ENCODE measurements around the gene CNPY1.

Gene CNPY1

DNA sequence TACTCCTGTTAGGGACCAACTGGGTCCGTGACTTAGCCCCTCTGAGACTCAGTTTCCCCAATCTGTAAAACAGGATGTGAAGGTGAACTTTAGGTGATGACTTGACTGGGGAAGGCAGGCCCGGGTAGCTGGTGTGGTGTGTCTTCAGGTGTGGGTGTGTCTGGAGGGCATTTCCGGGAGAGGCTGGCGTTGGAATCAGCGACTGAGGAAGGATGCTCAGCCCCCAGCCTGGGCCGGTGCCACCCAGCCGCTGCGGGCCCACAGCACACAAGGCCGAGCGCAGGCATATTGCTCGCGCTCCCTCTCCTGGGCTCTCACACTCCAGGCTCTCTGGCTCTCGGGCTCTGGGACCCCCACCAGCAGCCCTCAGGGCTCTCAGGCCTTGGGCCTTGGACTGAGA lies 31.7 kb upstream of the CNPY1 start:
- H3K4me3 ChIP-seq (ENCODE audit: low read length) = no peak overlapping the region
- no peak for DNase-seq (ENCODE audit: low read depth)
- TF ChIP-seq, protein P1, sequence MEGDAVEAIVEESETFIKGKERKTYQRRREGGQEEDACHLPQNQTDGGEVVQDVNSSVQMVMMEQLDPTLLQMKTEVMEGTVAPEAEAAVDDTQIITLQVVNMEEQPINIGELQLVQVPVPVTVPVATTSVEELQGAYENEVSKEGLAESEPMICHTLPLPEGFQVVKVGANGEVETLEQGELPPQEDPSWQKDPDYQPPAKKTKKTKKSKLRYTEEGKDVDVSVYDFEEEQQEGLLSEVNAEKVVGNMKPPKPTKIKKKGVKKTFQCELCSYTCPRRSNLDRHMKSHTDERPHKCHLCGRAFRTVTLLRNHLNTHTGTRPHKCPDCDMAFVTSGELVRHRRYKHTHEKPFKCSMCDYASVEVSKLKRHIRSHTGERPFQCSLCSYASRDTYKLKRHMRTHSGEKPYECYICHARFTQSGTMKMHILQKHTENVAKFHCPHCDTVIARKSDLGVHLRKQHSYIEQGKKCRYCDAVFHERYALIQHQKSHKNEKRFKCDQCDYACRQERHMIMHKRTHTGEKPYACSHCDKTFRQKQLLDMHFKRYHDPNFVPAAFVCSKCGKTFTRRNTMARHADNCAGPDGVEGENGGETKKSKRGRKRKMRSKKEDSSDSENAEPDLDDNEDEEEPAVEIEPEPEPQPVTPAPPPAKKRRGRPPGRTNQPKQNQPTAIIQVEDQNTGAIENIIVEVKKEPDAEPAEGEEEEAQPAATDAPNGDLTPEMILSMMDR (conservative IDR thresholded peaks at IDR 0.05; ENCODE audit: low read length) = no peak

DNA sequence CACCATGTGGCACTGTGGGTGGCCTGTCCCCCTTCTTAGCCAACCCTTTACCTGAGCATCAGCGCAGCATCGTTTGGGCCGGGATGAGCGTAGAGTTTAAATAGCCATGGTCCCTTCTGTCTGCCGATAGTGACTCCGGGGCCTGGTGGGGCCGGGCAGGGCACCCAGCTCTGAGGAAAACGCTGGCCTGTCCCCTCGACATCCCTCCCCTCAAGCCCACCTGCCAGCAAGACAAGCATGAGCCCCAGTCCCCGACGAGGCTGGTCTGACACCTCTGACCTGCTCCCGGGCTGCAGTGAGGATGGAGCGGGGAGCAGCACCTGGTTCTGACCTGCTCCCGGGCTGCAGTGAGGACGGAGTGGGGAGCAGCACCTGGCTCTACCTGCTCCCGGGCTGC lies 31.1 kb upstream of the CNPY1 start:
- DNase-seq (ENCODE audit: low read depth) = no peak
- TF ChIP-seq, protein P1 (conservative IDR thresholded peaks at IDR 0.05; ENCODE audit: low read length) = no peak
- H3K4me3 ChIP-seq (ENCODE audit: low read length) = no peak overlapping the region

DNA sequence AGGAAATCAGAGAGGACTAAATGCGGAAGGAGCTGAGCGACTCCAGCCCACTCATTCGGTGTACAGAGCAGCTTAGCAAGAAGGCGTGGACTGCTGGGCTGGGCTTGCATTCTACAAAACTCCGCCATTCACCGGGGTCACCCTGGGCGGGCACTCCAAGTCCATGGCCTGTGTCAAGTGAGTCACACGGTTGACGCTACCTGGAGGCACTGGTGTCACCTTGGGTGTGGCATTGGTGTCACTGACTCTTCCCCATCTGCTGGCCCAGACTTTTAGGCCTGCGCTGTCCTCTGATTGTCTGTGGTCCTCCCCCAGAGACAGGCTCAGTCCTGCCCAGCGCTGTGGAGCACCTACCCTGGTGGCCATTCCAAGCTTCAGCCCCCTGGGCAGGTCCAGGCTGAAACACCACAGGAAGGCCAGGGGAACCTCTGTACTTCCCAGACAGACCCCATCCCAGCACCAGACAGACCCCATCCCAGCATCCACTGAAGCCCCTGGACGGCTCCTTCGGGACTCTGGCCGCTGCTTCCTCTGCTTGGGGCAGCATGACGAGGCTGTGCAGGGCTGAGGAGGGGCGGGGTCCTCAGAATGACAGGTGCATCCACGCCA lies 30.6 kb upstream of the CNPY1 start:
- no peak for DNase-seq (ENCODE audit: low read depth)
- H3K4me3 ChIP-seq (ENCODE audit: low read length) = no peak overlapping the region
- TF ChIP-seq, protein P1 (conservative IDR thresholded peaks at IDR 0.05; ENCODE audit: low read length) = no peak

DNA sequence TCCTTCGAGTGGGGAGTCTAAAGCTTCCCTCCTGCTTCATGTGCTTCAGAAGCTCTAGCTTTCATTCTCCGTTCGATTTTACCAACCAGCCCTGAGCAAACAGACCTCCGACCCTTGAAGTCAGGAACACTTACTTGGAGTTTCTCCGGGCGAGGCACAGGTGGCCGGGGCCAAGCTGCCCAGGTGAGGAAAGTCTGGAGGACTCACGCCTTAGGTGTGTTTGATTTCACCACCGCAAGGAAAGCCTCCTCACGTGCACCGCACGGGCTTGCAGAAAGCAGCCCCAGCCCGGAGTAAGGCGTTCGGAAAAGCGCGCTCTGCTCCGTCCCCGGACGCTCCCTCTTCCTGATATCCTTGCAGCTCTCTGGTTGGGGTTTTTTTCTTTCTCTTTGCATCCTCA lies 30.1 kb upstream of the CNPY1 start:
- TF ChIP-seq, protein P1 (conservative IDR thresholded peaks at IDR 0.05; ENCODE audit: low read length) = no peak
- H3K4me3 ChIP-seq (ENCODE audit: low read length) = no peak overlapping the region
- DNase-seq (ENCODE audit: low read depth) = no peak

DNA sequence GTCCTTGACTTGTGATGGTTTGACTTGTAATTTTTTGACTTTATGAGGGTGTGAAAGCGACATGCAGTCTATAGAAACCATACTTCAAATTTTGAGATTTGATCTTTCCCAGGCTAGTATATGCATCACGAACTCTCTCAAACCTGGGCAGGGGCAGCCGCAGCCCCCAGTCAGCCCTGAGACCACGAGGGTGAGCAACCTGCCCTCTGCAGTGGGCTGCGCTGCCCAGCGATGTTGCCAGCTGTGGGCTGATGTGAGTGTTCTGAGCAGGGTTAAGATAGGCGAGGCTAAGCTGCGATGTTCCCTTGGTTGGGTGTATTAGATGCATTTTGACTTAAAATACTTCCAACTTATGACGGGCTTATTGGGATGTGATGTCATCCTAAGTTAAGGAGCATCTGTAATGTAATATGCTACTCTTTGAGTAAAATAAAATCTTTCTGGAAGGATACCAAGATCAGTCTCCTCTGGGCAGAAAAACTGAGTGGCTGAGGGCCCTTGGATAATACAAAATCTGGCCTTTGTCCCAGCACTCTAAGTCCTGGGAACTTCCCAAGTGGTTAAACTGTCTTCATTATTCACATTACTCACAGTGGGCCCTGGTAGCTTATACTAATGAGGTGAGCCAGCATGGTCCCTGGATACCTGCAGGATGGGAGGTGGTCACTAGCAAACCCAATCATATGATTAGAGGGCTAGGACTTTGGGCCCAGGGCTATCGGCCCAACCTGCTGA lies 28.4 kb upstream of the CNPY1 start:
- TF ChIP-seq, protein P1 (conservative IDR thresholded peaks at IDR 0.05; ENCODE audit: low read length) = no peak
- H3K4me3 ChIP-seq (ENCODE audit: low read length) = no peak overlapping the region
- DNase-seq (ENCODE audit: low read depth) = no peak

DNA sequence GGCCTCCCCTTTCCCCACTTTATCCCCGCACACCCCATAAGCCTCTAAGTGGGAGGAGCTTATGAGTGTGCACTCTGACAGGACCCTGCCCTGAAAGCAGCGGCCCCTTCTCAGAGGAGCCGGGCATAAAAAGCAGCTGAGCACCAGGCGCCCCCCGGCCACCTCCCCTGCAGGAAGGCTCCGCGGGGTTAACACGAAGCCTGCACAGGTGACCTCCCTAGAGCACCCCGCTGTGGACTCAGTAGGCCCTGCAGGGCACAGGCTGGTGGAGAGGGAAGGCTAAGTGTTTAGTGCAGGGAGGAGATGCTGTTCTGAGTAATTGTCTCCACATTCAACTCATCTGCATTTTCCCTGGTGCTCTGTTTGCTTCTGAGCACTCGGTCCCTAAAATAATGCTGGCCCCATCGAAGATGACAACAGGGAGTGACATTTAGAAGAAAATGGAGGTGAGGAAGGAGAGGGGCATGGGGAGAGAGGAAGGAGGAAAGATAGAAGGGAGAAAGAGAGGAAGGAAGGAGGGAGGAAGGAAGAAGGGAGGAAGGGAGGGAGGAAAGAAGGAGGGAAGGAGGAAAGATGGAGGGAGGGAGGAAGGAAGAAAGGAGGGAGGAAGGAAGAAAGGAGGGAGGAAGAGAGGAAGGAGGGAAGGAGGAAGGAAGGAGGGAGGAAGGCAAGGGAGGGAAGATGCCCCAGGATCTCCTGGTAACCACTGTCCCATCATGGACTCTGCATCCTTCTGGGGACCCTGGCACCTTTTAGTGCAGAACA lies 25.4 kb upstream of the CNPY1 start:
- DNase-seq (ENCODE audit: low read depth) = no peak
- TF ChIP-seq, protein P1 (conservative IDR thresholded peaks at IDR 0.05; ENCODE audit: low read length) = no peak
- no peak overlapping the region for H3K4me3 ChIP-seq (ENCODE audit: low read length)

Measured in AG10803 (cell line).